ENCODE measurements around the gene RTL5.

DNA sequence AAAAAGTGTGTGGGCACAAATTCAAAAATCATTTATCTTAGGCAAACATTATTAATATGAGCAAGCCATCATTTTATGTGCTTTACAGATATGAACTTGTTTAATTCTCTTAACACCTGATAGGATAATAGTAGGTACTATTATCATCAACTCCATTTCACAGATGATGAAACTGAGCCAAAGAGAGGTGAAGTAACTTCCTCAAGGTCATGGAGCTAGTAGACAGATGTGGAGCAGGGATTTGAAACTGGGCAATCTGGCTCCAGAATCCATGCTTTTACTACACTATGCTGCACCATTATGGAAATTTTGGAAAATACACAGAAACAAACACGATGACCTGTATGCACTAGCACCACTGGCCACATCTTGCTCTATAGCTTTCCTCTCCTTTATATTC lies 48.8 kb upstream of the RTL5 start:
- TF ChIP-seq, protein P1, sequence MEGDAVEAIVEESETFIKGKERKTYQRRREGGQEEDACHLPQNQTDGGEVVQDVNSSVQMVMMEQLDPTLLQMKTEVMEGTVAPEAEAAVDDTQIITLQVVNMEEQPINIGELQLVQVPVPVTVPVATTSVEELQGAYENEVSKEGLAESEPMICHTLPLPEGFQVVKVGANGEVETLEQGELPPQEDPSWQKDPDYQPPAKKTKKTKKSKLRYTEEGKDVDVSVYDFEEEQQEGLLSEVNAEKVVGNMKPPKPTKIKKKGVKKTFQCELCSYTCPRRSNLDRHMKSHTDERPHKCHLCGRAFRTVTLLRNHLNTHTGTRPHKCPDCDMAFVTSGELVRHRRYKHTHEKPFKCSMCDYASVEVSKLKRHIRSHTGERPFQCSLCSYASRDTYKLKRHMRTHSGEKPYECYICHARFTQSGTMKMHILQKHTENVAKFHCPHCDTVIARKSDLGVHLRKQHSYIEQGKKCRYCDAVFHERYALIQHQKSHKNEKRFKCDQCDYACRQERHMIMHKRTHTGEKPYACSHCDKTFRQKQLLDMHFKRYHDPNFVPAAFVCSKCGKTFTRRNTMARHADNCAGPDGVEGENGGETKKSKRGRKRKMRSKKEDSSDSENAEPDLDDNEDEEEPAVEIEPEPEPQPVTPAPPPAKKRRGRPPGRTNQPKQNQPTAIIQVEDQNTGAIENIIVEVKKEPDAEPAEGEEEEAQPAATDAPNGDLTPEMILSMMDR (IDR thresholded peaks at IDR 0.05): no peak
- TF ChIP-seq POLR2AphosphoS5 (IDR thresholded peaks at IDR 0.05): no peak
- TF ChIP-seq POLR2A (IDR thresholded peaks at IDR 0.05): no peak
- TF ChIP-seq EP300 (IDR thresholded peaks at IDR 0.05): no peak

Data from gastroesophageal sphincter (tissue), 3 donors.